ENCODE data around the gene TSC2. TPM values are rescaled to one million over a fixed set of nuclear protein-coding genes. Genes with fewer than 3 reads are reported as not detected.

Gene TSC2
- total and polyA plus RNA-seq, 8 donors: 116 to 166 (median 128) TPM

DNA sequence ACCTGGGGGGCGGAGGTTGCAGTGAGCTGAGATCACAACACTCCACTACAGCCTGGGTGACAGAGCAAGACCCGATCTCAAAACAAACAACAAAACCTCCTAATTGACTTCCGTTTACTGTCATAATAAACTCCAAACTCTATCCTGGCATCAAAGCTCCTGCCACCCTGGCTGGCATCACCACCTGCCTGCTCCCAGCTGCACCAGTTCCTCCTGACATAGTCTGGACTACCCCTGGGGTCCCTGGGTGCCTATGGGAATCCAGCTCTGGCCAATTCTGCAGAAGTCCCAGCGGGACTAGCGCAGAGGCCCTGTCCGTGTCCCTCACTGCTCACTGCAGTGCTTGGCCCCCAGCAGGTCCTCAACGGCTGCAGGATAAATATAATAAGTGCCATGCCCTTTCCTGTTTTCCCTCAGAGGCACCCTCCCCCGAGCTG is 874 bp upstream of the TSC2 start:
- Histone ChIP-seq H3K9me3 (no peaks in the 10 kb centered on the region), H3K4me3 (peak overlapping the region; percentile 94 to 95), H3K27me3 (no peaks in the 10 kb centered on the region), H3K27ac (peak overlapping the region; percentile 74 to 77), H3K4me1 (peaks cover 32 to 63% of the 10 kb centered on the region in 2 donors), H3K36me3 (peaks cover 0 to 19% of the 10 kb centered on the region in 2 donors)
- TF ChIP-seq, protein P1, sequence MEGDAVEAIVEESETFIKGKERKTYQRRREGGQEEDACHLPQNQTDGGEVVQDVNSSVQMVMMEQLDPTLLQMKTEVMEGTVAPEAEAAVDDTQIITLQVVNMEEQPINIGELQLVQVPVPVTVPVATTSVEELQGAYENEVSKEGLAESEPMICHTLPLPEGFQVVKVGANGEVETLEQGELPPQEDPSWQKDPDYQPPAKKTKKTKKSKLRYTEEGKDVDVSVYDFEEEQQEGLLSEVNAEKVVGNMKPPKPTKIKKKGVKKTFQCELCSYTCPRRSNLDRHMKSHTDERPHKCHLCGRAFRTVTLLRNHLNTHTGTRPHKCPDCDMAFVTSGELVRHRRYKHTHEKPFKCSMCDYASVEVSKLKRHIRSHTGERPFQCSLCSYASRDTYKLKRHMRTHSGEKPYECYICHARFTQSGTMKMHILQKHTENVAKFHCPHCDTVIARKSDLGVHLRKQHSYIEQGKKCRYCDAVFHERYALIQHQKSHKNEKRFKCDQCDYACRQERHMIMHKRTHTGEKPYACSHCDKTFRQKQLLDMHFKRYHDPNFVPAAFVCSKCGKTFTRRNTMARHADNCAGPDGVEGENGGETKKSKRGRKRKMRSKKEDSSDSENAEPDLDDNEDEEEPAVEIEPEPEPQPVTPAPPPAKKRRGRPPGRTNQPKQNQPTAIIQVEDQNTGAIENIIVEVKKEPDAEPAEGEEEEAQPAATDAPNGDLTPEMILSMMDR (IDR thresholded peaks at IDR 0.05): no peak
- peak; percentile 41 for ATAC-seq
- peak in 1 of 4 donors; percentile 82 for DNase-seq
- intact Hi-C loops (cut with DNase I): no loop called here

DNA sequence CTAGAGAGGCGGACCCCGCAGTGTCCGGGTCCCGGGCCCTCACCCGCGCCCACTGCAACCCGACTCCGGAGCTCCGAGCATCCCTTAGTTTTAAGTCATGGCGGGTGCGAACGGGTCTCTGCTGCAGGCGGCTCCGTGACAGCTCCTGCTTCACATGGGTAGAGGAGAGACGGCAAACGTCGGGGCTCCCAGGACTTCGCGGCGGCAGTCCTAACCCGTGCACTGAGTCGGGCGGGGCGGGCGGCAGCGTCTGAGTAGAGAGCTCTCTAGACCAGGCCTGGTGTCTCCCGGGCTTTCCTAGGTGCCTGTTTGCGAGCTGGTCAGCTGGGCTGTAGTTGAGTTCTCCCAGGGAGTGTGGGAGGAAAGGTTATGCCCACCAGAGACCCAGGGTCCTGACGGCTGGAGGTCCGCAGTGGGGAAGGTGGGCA is 345 bp downstream of the TSC2 start:
- H3K4me1 ChIP-seq: peaks cover 26 to 53% of the 10 kb centered on the region in 2 donors
- peak overlapping the region; percentile 94 to 95 for H3K4me3 ChIP-seq
- H3K36me3 ChIP-seq: peaks cover 0 to 31% of the 10 kb centered on the region in 2 donors
- intact Hi-C loops (cut with DNase I): no loop called here
- H3K27ac ChIP-seq: peak overlapping the region in 1 of 2 donors; percentile 74
- DNase-seq: no peak
- no peaks in the 10 kb centered on the region for H3K9me3 ChIP-seq
- no peaks in the 10 kb centered on the region for H3K27me3 ChIP-seq
- peak; percentile 0 for ATAC-seq
- TF ChIP-seq, protein P1 (IDR thresholded peaks at IDR 0.05): no peak

DNA sequence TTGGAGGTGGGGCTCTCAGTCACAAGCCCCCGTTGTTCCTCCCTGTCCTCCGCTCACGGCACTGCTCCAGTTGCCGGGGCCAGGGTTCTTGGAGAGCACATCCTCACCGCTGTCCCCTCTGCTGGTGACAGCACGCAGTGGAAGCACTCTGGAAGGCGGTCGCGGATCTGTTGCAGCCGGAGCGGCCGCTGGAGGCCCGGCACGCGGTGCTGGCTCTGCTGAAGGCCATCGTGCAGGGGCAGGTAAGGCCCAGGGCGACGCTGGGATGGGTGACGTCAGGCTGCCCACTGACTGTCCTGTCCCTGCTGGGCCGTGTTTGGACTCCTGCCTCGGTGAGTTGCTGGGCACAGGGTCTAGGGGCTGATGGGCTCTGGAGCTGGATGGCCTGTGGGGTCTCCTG is 5.4 kb downstream of the TSC2 start:
- TF ChIP-seq, protein P1 (IDR thresholded peaks at IDR 0.05): no peak
- peaks cover 0 to 80% of the 10 kb centered on the region in 2 donors for H3K36me3 ChIP-seq
- peaks cover 9 to 13% of the 10 kb centered on the region in 2 donors for H3K4me1 ChIP-seq
- H3K9me3 ChIP-seq: no peaks in the 10 kb centered on the region
- no peak overlapping the region for H3K27ac ChIP-seq
- DNase-seq: no peak
- intact Hi-C loops (cut with DNase I): no loop called here
- no peaks in the 10 kb centered on the region for H3K27me3 ChIP-seq
- no peak for ATAC-seq
- H3K4me3 ChIP-seq: no peak overlapping the region

DNA sequence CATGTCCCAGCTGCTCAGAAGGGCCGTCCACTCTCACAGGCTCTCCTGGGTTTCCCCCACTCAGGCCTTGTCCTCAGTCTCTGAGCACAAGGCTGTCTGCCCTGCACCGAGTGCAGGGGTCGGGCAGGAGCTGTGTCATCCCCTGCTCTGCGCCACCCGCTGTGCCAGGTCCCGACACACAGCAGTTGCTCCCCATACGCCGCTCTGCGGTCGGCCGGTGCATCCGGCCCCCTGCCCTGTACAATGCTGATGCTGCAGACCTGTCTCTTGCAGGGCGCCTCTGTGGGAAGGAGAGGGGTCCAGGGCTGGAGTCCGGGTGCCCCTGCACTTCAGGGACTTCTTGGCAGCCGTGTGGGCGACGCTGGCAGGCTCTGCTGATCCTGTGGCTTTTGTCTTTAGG is 6.1 kb downstream of the TSC2 start:
- Histone ChIP-seq H3K4me1 (peaks cover 3 to 6% of the 10 kb centered on the region in 2 donors), H3K9me3 (no peaks in the 10 kb centered on the region), H3K27me3 (no peaks in the 10 kb centered on the region), H3K36me3 (peaks cover 0 to 86% of the 10 kb centered on the region in 2 donors), H3K4me3 (no peak overlapping the region), H3K27ac (no peak overlapping the region)
- intact Hi-C loops (cut with DNase I): no loop called here
- ATAC-seq (no peak), DNase-seq (no peak)
- TF ChIP-seq, protein P1 (IDR thresholded peaks at IDR 0.05): no peak

DNA sequence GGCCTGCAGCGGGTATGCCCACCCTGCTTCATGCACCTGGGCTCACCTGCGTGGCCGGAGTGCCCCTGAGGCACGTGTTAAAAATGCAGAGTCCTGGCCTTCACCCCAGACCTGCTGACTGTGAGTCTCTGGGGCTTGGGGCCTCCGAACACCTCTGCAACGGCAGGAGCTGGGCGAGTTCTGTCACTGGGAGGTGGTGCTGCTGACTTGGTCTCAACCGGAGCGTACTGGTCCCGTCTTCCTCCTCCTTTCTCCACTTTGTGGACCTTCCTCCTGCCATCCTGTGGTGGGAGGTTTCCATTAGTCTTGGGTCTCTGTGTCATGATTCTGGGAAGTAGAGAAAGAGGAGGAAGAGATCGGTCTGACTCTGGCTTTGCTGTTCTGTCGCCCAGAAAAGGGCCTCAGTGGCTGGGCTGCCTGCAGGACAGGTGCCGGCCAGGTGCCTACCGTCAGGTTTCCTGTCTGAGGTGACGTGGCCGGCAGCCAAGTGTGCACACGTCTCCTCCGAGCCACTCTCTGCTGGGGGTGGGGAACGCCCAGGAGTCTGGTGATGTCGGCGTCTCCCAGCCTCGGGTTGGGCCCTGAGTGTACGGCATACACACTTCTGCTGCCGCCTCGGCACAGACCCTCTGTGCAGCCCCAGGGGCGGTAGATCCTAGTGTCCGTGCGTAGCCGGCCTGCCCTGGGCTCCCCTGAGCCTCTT is 6.9 kb downstream of the TSC2 start:
- Histone ChIP-seq H3K9me3 (no peaks in the 10 kb centered on the region), H3K27ac (no peak overlapping the region), H3K36me3 (peaks cover 0 to 94% of the 10 kb centered on the region in 2 donors), H3K4me1 (no peaks in the 10 kb centered on the region), H3K4me3 (no peak overlapping the region), H3K27me3 (no peaks in the 10 kb centered on the region)
- peak; percentile 81 for ATAC-seq
- no peak for DNase-seq
- intact Hi-C loops (cut with DNase I): no loop called here
- TF ChIP-seq, protein P1 (IDR thresholded peaks at IDR 0.05): no peak

Measured in left lung (tissue), 10 donors.